Inferior parietal cortex (tissue), 1 donor: ENCODE data around the gene ASF1A.
A peak's percentile ranks its signal among the peaks of the same experiment; 100 is the strongest.
"Not testable (repeated sequence)": the region's sequence is repeated elsewhere in the genome, so short reads cannot be mapped to it uniquely, and the experiment has no call there.

Experiments used
- DNase-seq: peaks from one replicate; pipeline ENCODE4 v3.0.0-alpha.2; 2016; ENCODE audit errors: extremely low spot score

The ASF1A gene

GRCh38 chr6:118893807-118894424 is at the start of gene ASF1A:
Gene ASF1A (plus strand): TSS chr6:118894152. CDS start chr6:118894414, 262 bp downstream.
- peak; percentile 99 for DNase-seq

- DNase-seq = no peak
These were observed 49.0 kb upstream of the ASF1A start for GRCh38 chr6:118844915-118845314.

GRCh38 chr6:118853408-118853807 is 40.5 kb upstream of the ASF1A start:
- DNase-seq = no peak

GRCh38 chr6:118856301-118856700 is 37.7 kb upstream of the ASF1A start:
- DNase-seq = no peak

- DNase-seq = no peak
These were observed 34.4 kb upstream of the ASF1A start for GRCh38 chr6:118859517-118860064.

- DNase-seq = no peak
These were observed 33.6 kb upstream of the ASF1A start for GRCh38 chr6:118860363-118860762.

- no peak for DNase-seq
These were observed 33.1 kb upstream of the ASF1A start for GRCh38 chr6:118860880-118861279.

GRCh38 chr6:118862443-118862842 is 31.5 kb upstream of the ASF1A start:
- no peak for DNase-seq

- DNase-seq = no peak
These were observed 29.4 kb upstream of the ASF1A start for GRCh38 chr6:118864341-118865099.

GRCh38 chr6:118865100-118865391 is 28.9 kb upstream of the ASF1A start:
- no peak for DNase-seq

- DNase-seq = no peak
These were observed 26.8 kb upstream of the ASF1A start for GRCh38 chr6:118867181-118867580.

GRCh38 chr6:118868901-118869300 is 25.1 kb upstream of the ASF1A start:
- not testable (repeated sequence) for DNase-seq

GRCh38 chr6:118869350-118869749 is 24.6 kb upstream of the ASF1A start:
- DNase-seq = no peak

GRCh38 chr6:118869894-118870589 is 23.9 kb upstream of the ASF1A start:
- no peak for DNase-seq

- DNase-seq = no peak
These were observed 22.6 kb upstream of the ASF1A start for GRCh38 chr6:118871331-118871730.

- no peak for DNase-seq
These were observed 21.6 kb upstream of the ASF1A start for GRCh38 chr6:118872318-118872717.

GRCh38 chr6:118872726-118873125 is 21.2 kb upstream of the ASF1A start:
- no peak for DNase-seq

- no peak for DNase-seq
These were observed 20.7 kb upstream of the ASF1A start for GRCh38 chr6:118873239-118873638.

GRCh38 chr6:118875672-118876071 is 18.3 kb upstream of the ASF1A start:
- DNase-seq = no peak

GRCh38 chr6:118876198-118876597 is 17.8 kb upstream of the ASF1A start:
- DNase-seq = no peak

GRCh38 chr6:118876814-118877213 is 17.1 kb upstream of the ASF1A start:
- no peak for DNase-seq

GRCh38 chr6:118877806-118878205 is 16.1 kb upstream of the ASF1A start:
- DNase-seq = no peak
